Thyroid gland (tissue), 4 donors: Measurements from ENCODE around the gene MRPS5. TPM values are rescaled to one million over a fixed set of nuclear protein-coding genes. Genes with fewer than 3 reads are reported as not detected.
A peak's percentile ranks its signal among the peaks of the same experiment; 100 is the strongest.

Source experiments
- DNase-seq, 2 donors: peaks; one replicate each; pipeline ENCODE4 v3.0.0-alpha.2; 2019
- H3K27ac ChIP-seq, 3 donors: fragments of 200-600 bp; sonication (generic); 1 replicate in 2 of 3; 2 replicates in 1 of 3; pipeline ENCODE4 v1.5.1; 2016 to 2019; ENCODE audit warnings: mild to moderate bottlenecking in 1 of 3, moderate library complexity in 1 of 3
- H3K27me3 ChIP-seq: fragments of 200-600 bp; sonication (generic); one replicate; pipeline ENCODE4 v1.5.1; 2019
- H3K36me3 ChIP-seq, 2 donors: fragments of 200-600 bp; sonication (generic); one replicate each; pipeline ENCODE4 v1.5.1; 2016 to 2019
- H3K4me1 ChIP-seq, 2 donors: fragments of 200-600 bp; sonication (generic); one replicate each; pipeline ENCODE4 v1.5.1; 2017 to 2019
- H3K4me3 ChIP-seq, 3 donors: fragments of 200-600 bp; sonication (generic); replicated peaks in 1 of 3; 1 replicate in 2 of 3; 2 replicates in 1 of 3; pipeline ENCODE4 v1.5.1; 2016; ENCODE audit warnings: mild to moderate bottlenecking in 1 of 3
- H3K9me3 ChIP-seq: fragments of 200-600 bp; sonication (generic); one replicate; pipeline ENCODE4 v1.5.1; 2017
- CTCF ChIP-seq, 6 experiments: fragments of 200-600 bp in 3 of 6; fragments of 450-650 bp in 3 of 6; sonication (generic) in 3 of 6; IDR thresholded peaks; one replicate each; pipeline ENCODE4 v1.5.1; 2016 to 2019; ENCODE audit warnings: antibody characterized with exemption in 6 of 6, mild to moderate bottlenecking in 2 of 6, inconsistent platforms in 1 of 6, moderate library complexity in 1 of 6
- POLR2A ChIP-seq, 2 donors: fragments of 450-650 bp; IDR thresholded peaks; one replicate each; pipeline ENCODE4 v1.6.1; 2017; ENCODE audit warnings: antibody characterized with exemption in 2 of 2, mild to moderate bottlenecking in 2 of 2, moderate library complexity in 1 of 2
- WGBS, 2 donors: methylation state at CpG; one replicate each; pipeline ENCODE4 v1.1.5; 2017; 5-methylcytosine and 5-hydroxymethylcytosine counted together
- intact Hi-C: fragments of 100-400 bp; cut with DNase I; formaldehyde crosslinking; loops from one replicate; pipeline ENCODE4 v1.15.1; 2023
- total RNA-seq, 4 donors: library from RNA; depleted of rRNA; stranded (reverse); fragments of >200 nt; gene quantifications; one replicate each; pipeline ENCODE4 v1.2.3, GENCODE V29; 2016

The MRPS5 gene
- total RNA-seq, 4 donors from 2014 or later, result 50.8 to 58.7 (median 54.9) TPM

DNA sequence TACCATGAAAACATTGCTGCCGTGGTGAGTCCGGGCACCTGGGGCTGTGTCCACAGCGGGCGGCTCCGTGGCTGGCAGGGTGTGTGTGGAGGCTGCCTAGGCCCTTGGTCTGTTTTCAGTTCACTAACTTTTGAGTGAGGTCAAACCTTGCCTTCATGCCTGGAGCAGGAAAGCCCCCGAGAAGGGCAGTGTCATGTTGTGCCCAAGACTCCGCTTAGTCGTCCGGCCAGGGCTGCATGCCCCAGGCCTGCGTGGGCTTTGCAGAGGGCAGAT, 72.0 kb downstream of the MRPS5 start:
- 98 to 100% methylated on average over 1 to 10 of the region's 10 CpGs for WGBS, 2 donors
- Histone ChIP-seq H3K9me3 (no peaks in the 10 kb centered on the region), H3K27ac (no peak overlapping the region), H3K36me3 (no peaks in the 10 kb centered on the region), H3K27me3 (no peaks in the 10 kb centered on the region), H3K4me3 (no peak overlapping the region), H3K4me1 (peaks cover 23 to 28% of the 10 kb centered on the region in 2 donors)
- TF ChIP-seq POLR2A (IDR thresholded peaks at IDR 0.05) (no peak), CTCF (IDR thresholded peaks at IDR 0.05) (no peak)
- intact Hi-C loops, result no loop called here
- no peak for DNase-seq

GRCh38 chr2:95048825-95049682, 72.6 kb downstream of the MRPS5 start:
- Histone ChIP-seq H3K9me3 (no peaks in the 10 kb centered on the region), H3K27me3 (no peaks in the 10 kb centered on the region), H3K4me3 (no peak overlapping the region), H3K36me3 (no peaks in the 10 kb centered on the region), H3K4me1 (peaks cover 23 to 28% of the 10 kb centered on the region in 2 donors), H3K27ac (peak overlapping the region; percentile 65 to 94 (median 81))
- intact Hi-C loops, result no loop called here
- WGBS, 2 donors, result 74 to 75% methylated on average over 12 to 15 of the region's 15 CpGs
- TF ChIP-seq CTCF (IDR thresholded peaks at IDR 0.05) (no peak), POLR2A (IDR thresholded peaks at IDR 0.05) (no peak)
- peak; percentile 54 to 66 for DNase-seq

DNA sequence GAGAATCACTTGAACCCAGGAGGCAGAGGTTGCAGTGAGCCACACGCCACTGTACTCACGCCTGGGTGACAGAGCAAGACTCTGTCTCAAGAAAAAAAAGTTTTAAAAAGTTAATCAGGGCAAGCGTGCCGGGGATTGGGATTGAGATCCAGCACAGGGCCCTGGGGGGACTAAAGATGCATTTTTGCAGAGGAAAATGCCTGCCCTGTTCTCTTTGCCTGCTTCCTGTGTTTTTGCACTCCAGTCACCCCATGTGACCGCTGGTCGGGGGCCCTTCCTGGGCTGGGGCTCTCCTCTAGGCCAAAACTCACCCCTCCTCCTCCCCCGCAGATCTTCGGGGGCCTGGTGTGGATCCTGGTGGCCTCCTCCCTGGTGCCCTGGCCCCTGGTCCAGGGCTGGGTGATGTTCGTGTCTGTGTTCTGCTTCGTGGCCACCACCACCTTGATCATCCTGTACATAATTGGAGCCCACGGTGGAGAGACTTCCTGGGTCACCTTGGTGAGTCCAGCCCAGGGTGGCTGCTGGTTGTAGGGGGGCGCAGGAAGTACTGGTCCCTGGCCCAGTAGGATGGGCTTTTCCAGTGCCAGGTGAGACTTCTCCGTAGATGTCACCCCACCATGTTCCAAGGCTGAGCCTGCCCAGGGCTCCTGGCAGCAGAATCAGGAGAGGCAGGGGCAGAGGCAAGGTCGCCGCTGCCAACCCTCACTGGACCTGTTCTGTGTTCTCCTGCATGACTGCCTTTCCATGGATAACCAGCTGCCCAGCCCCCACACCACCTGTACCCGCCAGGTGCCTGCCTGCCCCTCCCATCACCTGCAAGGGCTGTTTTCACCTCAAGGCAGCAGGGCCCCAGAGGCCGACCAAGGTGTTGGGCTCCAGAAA, 73.7 kb downstream of the MRPS5 start:
- Histone ChIP-seq H3K27ac (peak overlapping the region; percentile 65 to 94 (median 81)), H3K36me3 (no peaks in the 10 kb centered on the region), H3K9me3 (no peaks in the 10 kb centered on the region), H3K4me3 (no peak overlapping the region), H3K27me3 (no peaks in the 10 kb centered on the region), H3K4me1 (peaks cover 32 to 38% of the 10 kb centered on the region in 2 donors)
- intact Hi-C loops, result no loop called here
- peak; percentile 97 to 98 for DNase-seq
- 58 to 68% methylated on average over 8 to 15 of the region's 17 CpGs for WGBS, 2 donors
- TF ChIP-seq CTCF (IDR thresholded peaks at IDR 0.05) (no peak), POLR2A (IDR thresholded peaks at IDR 0.05) (no peak)

- Histone ChIP-seq H3K9me3 (no peaks in the 10 kb centered on the region), H3K4me3 (no peak overlapping the region), H3K27me3 (no peaks in the 10 kb centered on the region), H3K4me1 (peaks cover 28 to 32% of the 10 kb centered on the region in 2 donors), H3K36me3 (no peaks in the 10 kb centered on the region), H3K27ac (no peak overlapping the region)
- no peak for TF ChIP-seq CTCF (IDR thresholded peaks at IDR 0.05)
- intact Hi-C loops, result no loop called here
- WGBS, 2 donors, result 91 to 93% methylated on average over 13 of the region's 13 CpGs
- no peak for DNase-seq
These were observed 75.1 kb downstream of the MRPS5 start for GRCh38 chr2:95046371-95047112.
